HepG2 (cell line): ENCODE results near the gene TM4SF20. TPM values are rescaled to one million over a fixed set of nuclear protein-coding genes. Genes with fewer than 3 reads are reported as not detected.

Source experiments
- ATAC-seq: fragments of 200-7000 bp; cut with Tn5 transposase; 3 replicates; pipeline ENCODE4 v1.9.1; 2020; ENCODE audit warnings: mild to moderate bottlenecking, moderate library complexity
- BruUV-seq: library from RNA; stranded (reverse); fragments of 400-500 nt; replicated peaks from 2 replicates; lab custom pipeline; 2021; lab: Mats Ljungman, UMichigan
- CTCF ChIA-PET: fragments of 300-600 bp; formaldehyde crosslinking; extraction: SDS; loops from one replicate; lab custom pipeline; 2021; ENCODE audit warnings: low total read pairs, inconsistent platforms, low intra/inter-chr PET ratio; lab: Yijun Ruan, JAX
- POLR2A ChIA-PET: fragments of 350-600 bp; sonication (Branson Sonifier 250); formaldehyde crosslinking; loops from one replicate; lab custom pipeline; 2020; ENCODE audit warnings: antibody characterized with exemption, inconsistent platforms; lab: Yijun Ruan, JAX
- DNase-seq: peaks from one replicate; pipeline ENCODE4 v3.0.0-alpha.2; 2015; ENCODE audit warnings: low spot score
- FAIRE-seq: peaks from 3 replicates; lab custom pipeline; 2011; peaks lifted over from hg19 to GRCh38; lab: Jason Lieb, UNC
- H2AFZ ChIP-seq: one replicate; pipeline ENCODE4 v1.6.1; 2011; ENCODE audit warnings: low read length, inconsistent platforms
- H3K27ac ChIP-seq: fragments of 300-600 bp; 3 replicates; pipeline ENCODE4 v1.8.0; 2011; ENCODE audit warnings: mixed run types, mild to moderate bottlenecking, mixed read lengths, low read length, inconsistent platforms; ENCODE audit not compliant: insufficient read depth; ENCODE audit errors: extremely low read length
- H3K27me3 ChIP-seq, 2 experiments: fragments of 200-600 bp in 1 of 2; 2 replicates in 1 of 2; 3 replicates in 1 of 2; pipeline versions ENCODE4 v1.6.0 to v1.8.0; 2011; ENCODE audit warnings: low read length in 2 of 2, mild to moderate bottlenecking in 2 of 2, moderate library complexity in 2 of 2, inconsistent platforms in 1 of 2; ENCODE audit not compliant: insufficient read depth in 2 of 2, control insufficient read depth in 1 of 2
- H3K36me3 ChIP-seq, 2 experiments: fragments of 200-600 bp in 1 of 2; replicated peaks in 1 of 2; 2 replicates in 1 of 2; 3 replicates in 1 of 2; pipeline versions ENCODE4 v1.5.1 to v1.8.0; 2011; ENCODE audit warnings: low read length in 2 of 2, inconsistent platforms in 1 of 2; ENCODE audit not compliant: insufficient read depth in 2 of 2, control insufficient read depth in 1 of 2
- H3K4me1 ChIP-seq: 2 replicates; pipeline ENCODE4 v1.5.1; 2012; ENCODE audit warnings: low read length, inconsistent platforms; ENCODE audit not compliant: insufficient read depth
- H3K4me2 ChIP-seq: 2 replicates; pipeline ENCODE4 v1.6.0; 2011; ENCODE audit warnings: low read depth, low read length, inconsistent platforms
- H3K4me3 ChIP-seq, 3 experiments: fragments of 200-600 bp in 1 of 3; sonication (generic), shearing (Covaris generic) in 1 of 3; replicated peaks in 1 of 3; 2 replicates each; pipeline ENCODE4 v1.5.1; 2011 to 2016; ENCODE audit warnings: low read length in 3 of 3, inconsistent platforms in 2 of 3, low read depth in 2 of 3, mild to moderate bottlenecking in 2 of 3, control low read depth in 1 of 3, mixed read lengths in 1 of 3; ENCODE audit not compliant: insufficient read depth in 1 of 3
- H3K79me2 ChIP-seq: one replicate; pipeline ENCODE4 v1.6.1; 2011; ENCODE audit warnings: low read length, inconsistent platforms; ENCODE audit not compliant: insufficient read depth
- H3K9ac ChIP-seq: 2 replicates; pipeline ENCODE4 v1.6.0; 2011; ENCODE audit warnings: mild to moderate bottlenecking, low read depth, low read length, inconsistent platforms; ENCODE audit not compliant: insufficient read depth
- H3K9me3 ChIP-seq: 2 replicates; pipeline ENCODE4 v1.5.1; 2012; ENCODE audit warnings: mild to moderate bottlenecking, low read length
- H4K20me1 ChIP-seq: 2 replicates; pipeline ENCODE4 v1.6.0; 2011; ENCODE audit warnings: inconsistent platforms, mild to moderate bottlenecking, low read length, moderate library complexity; ENCODE audit not compliant: insufficient read depth
- DNMT3B ChIP-seq: conservative IDR thresholded peaks from 2 replicates; pipeline ENCODE4 v1.6.1; 2016; ENCODE audit warnings: missing biosample characterization, control low read depth
- HNRNPL ChIP-seq: fragments of 200-400 bp; formaldehyde crosslinking; IDR thresholded peaks from 2 replicates; pipeline ENCODE4 v1.6.1; 2017; ENCODE audit warnings: mild to moderate bottlenecking, low read depth, low read length
- HOXD1 ChIP-seq: sonication (generic); formaldehyde crosslinking; IDR thresholded peaks from 2 replicates; pipeline ENCODE4 v1.5.0; 2020; ENCODE audit warnings: missing genetic modification reagents
- KDM5A ChIP-seq: fragments of 200-600 bp; sonication (generic); IDR thresholded peaks from 2 replicates; pipeline ENCODE4 v1.7.0; 2018; ENCODE audit warnings: antibody characterized with exemption, mild to moderate bottlenecking, low read length, borderline replicate concordance
- KDM5B ChIP-seq: sonication (generic); formaldehyde crosslinking; IDR thresholded peaks from 2 replicates; pipeline ENCODE4 v1.4.0; 2020; ENCODE audit warnings: missing genetic modification reagents, mild to moderate bottlenecking, borderline replicate concordance
- MAZ ChIP-seq, 2 experiments: sonication (generic) in 1 of 2; formaldehyde crosslinking in 1 of 2; IDR thresholded peaks; 2 replicates each; pipeline versions ENCODE4 v1.5.0 to v1.6.1; 2012 to 2020; ENCODE audit warnings: low read depth in 2 of 2, mild to moderate bottlenecking in 2 of 2, borderline replicate concordance in 1 of 2, improper control_type of control experiment in 1 of 2, low read length in 1 of 2, missing genetic modification reagents in 1 of 2, moderate library complexity in 1 of 2
- MXD3 ChIP-seq: IDR thresholded peaks from 2 replicates; pipeline ENCODE4 v1.6.1; 2016; ENCODE audit warnings: mild to moderate bottlenecking, missing biosample characterization, missing genetic modification reagents
- PRDM4 ChIP-seq: sonication (generic); formaldehyde crosslinking; IDR thresholded peaks from 2 replicates; pipeline ENCODE4 v1.9.0; 2021; ENCODE audit warnings: missing genetic modification reagents, borderline replicate concordance
- ZNF484 ChIP-seq: sonication (generic); formaldehyde crosslinking; IDR thresholded peaks from 2 replicates; pipeline ENCODE4 v1.5.1; 2020; ENCODE audit warnings: mild to moderate bottlenecking, low read depth, missing genetic modification reagents, borderline replicate concordance
- ZNF672 ChIP-seq: sonication (generic); formaldehyde crosslinking; IDR thresholded peaks from 2 replicates; pipeline ENCODE4 v1.8.1; 2022; ENCODE audit warnings: missing genetic modification reagents
- ZNF780A ChIP-seq: sonication (generic); formaldehyde crosslinking; IDR thresholded peaks from 2 replicates; pipeline ENCODE4 v1.8.0; 2022; ENCODE audit warnings: mild to moderate bottlenecking, missing genetic modification reagents, moderate library complexity
- WGBS: methylation state at CpG from one replicate; pipeline ENCODE4 v1.1.6; 2017; ENCODE audit warnings: low lambda C conversion rate; 5-methylcytosine and 5-hydroxymethylcytosine counted together
- in situ Hi-C: cut with HindIII; loops from 2 replicates; pipeline ENCODE4 v1.10.0; 2017; ENCODE audit warnings: low pct_unique_long_range_greater_than_20kb; ENCODE audit not compliant: extremely low pct_ligation_motif_present
- intact Hi-C: fragments of 100-400 bp; cut with micrococcal nuclease; formaldehyde crosslinking; loops from one replicate; pipeline ENCODE4 v1.10.0; 2022; ENCODE audit not compliant: unreplicated experiment
- polyA plus RNA-seq, 8 experiments: library from polyadenylated mRNA; depleted of rRNA in 3 of 8; stranded (reverse) in 7 of 8; unstranded in 1 of 8; fragments of >200 nt; fragmentation: Illumina TruSeq in 4 of 8; extraction: Trizol in 4 of 8; gene quantifications; 2 replicates each; pipeline versions ENCODE4 v1.2.1 to v1.2.3, GENCODE V29; 2011 to 2016; ENCODE audit warnings: low read depth in 4 of 8, missing spikeins in 1 of 8, mixed read lengths in 1 of 8; ENCODE audit not compliant: insufficient read depth in 1 of 8
- total RNA-seq, 5 experiments: library from RNA; depleted of rRNA; stranded (reverse); fragments of >200 nt; fragmentation: Illumina TruSeq; extraction: Trizol; gene quantifications; 2 replicates each; pipeline ENCODE4 v1.2.3, GENCODE V29; 2016; ENCODE audit warnings: low read depth in 1 of 5

The TM4SF20 gene
- total and polyA plus RNA-seq, 2 of the 13 experiments (the other 11 are each of a cell fraction or from before 2014, with no cell fraction given), result not detected

GRCh38 chr2:227317834-227318233, 61.3 kb downstream of the TM4SF20 start:
- ATAC-seq (no peak), DNase-seq (no peak), FAIRE-seq (no peak)
- CTCF ChIA-PET, result no interaction called here
- Histone ChIP-seq H3K4me1 (peaks cover 24% of the 10 kb centered on the region), H3K27ac (no peak overlapping the region), H3K9ac (no peak overlapping the region), H3K4me3 (no peak overlapping the region), H3K36me3 (no peaks in the 10 kb centered on the region), H3K9me3 (peaks cover 9% of the 10 kb centered on the region), H4K20me1 (no peaks in the 10 kb centered on the region), H3K4me2 (no peak overlapping the region), H3K79me2 (no peaks in the 10 kb centered on the region), H2AFZ (no peak overlapping the region), H3K27me3 (no peaks in the 10 kb centered on the region)
- 100% methylated on average over 2 of the region's 2 CpGs for WGBS
- intact Hi-C loops (no loop called here), in situ Hi-C loops (no loop called here)
- POLR2A ChIA-PET, result no interaction called here
- TF ChIP-seq ZNF672 (CRISPR knock-in tag) (no peak), HNRNPL (no peak), HOXD1 (CRISPR knock-in tag) (no peak), KDM5B (no peak), ZNF484 (no peak), PRDM4 (no peak), KDM5A (no peak), ZNF780A (CRISPR knock-in tag) (no peak), DNMT3B (CRISPR knock-in tag) (no peak), MAZ (IDR thresholded peaks at IDR 0.05; ENCODE audit: borderline replicate concordance, low read depth, low read length) (no peak), MAZ (CRISPR knock-in tag; IDR thresholded peaks at IDR 0.05; ENCODE audit: low read depth) (no peak), MXD3 (CRISPR knock-in tag) (no peak)
- BruUV-seq, result no TSS peak
